HG03378 (cell line): Measurements from ENCODE around the gene LARP7.
"Not testable (repeated sequence)": the region's sequence is repeated elsewhere in the genome, so short reads cannot be mapped to it uniquely, and the experiment has no call there.

Experiments used
- ATAC-seq: cut with Tn5 transposase; IDR thresholded peaks from one replicate; pipeline ENCODE4 v1.9.1; 2021; ENCODE audit warnings: mild to moderate bottlenecking, moderate library complexity; ENCODE audit not compliant: unreplicated experiment

LARP7 gene

GRCh38 chr4:112649055-112649408 lies 12.1 kb downstream of the LARP7 start:
- ATAC-seq: no peak

GRCh38 chr4:112650332-112650731 lies 13.4 kb downstream of the LARP7 start:
- ATAC-seq: no peak

- ATAC-seq: no peak
Observed at GRCh38 chr4:112651641-112652040, 14.7 kb downstream of the LARP7 start.

GRCh38 chr4:112652216-112652615 lies 15.3 kb downstream of the LARP7 start:
- ATAC-seq: no peak

- ATAC-seq: no peak
Observed at GRCh38 chr4:112655270-112655669, 18.3 kb downstream of the LARP7 start.

GRCh38 chr4:112656115-112656514 lies 19.2 kb downstream of the LARP7 start:
- not testable (repeated sequence) for ATAC-seq

GRCh38 chr4:112664611-112665010 lies 27.7 kb downstream of the LARP7 start:
- no peak for ATAC-seq

- no peak for ATAC-seq
Observed at GRCh38 chr4:112668131-112668530, 31.2 kb downstream of the LARP7 start.

- ATAC-seq: no peak
Observed at GRCh38 chr4:112673076-112673475, 36.1 kb downstream of the LARP7 start.

GRCh38 chr4:112673686-112674085 lies 36.7 kb downstream of the LARP7 start:
- no peak for ATAC-seq

GRCh38 chr4:112674376-112674775 lies 37.4 kb downstream of the LARP7 start:
- no peak for ATAC-seq

- ATAC-seq: no peak
Observed at GRCh38 chr4:112677519-112678091, 40.7 kb downstream of the LARP7 start.

GRCh38 chr4:112680996-112681395 lies 44.1 kb downstream of the LARP7 start:
- ATAC-seq: no peak

- no peak for ATAC-seq
Observed at GRCh38 chr4:112693507-112693906, 56.6 kb downstream of the LARP7 start.

GRCh38 chr4:112700679-112701078 lies 63.7 kb downstream of the LARP7 start:
- no peak for ATAC-seq

- ATAC-seq: no peak
Observed at GRCh38 chr4:112702892-112703291, 65.9 kb downstream of the LARP7 start.

- ATAC-seq: no peak
Observed at GRCh38 chr4:112704322-112704721, 67.4 kb downstream of the LARP7 start.

- no peak for ATAC-seq
Observed at GRCh38 chr4:112704991-112705845, 68.3 kb downstream of the LARP7 start.

- ATAC-seq: not testable (repeated sequence)
Observed at GRCh38 chr4:112705891-112706839, 69.2 kb downstream of the LARP7 start.

- no peak for ATAC-seq
Observed at GRCh38 chr4:112706840-112707207, 69.9 kb downstream of the LARP7 start.
